22Rv1 (cell line): ENCODE data around the gene COBL.

Experiments used
- CTCF ChIP-seq: fragments of 450-650 bp; IDR thresholded peaks from 2 replicates; pipeline ENCODE4 v1.5.1; 2017; ENCODE audit warnings: mild to moderate bottlenecking
- ZFX ChIP-seq: fragments of 450-650 bp; IDR thresholded peaks from 2 replicates; pipeline ENCODE4 v1.6.1; 2017; ENCODE audit warnings: antibody characterized with exemption, borderline replicate concordance

GRCh38 chr7:51029701-51030191 is 286.9 kb downstream of the COBL start:
- TF ChIP-seq CTCF: no peak
- no peak for TF ChIP-seq ZFX
